Tibial nerve (tissue), 4 donors: Measurements from ENCODE around the gene PGPEP1. TPM values are rescaled to one million over a fixed set of nuclear protein-coding genes. Genes with fewer than 3 reads are reported as not detected.
"Not testable (repeated sequence)": the region's sequence is repeated elsewhere in the genome, so short reads cannot be mapped to it uniquely, and the experiment has no call there.

ENCODE experiments used
- DNase-seq, 2 donors: peaks; one replicate each; pipeline ENCODE4 v3.0.0-alpha.2; 2019; ENCODE audit warnings: low spot score in 2 of 2
- H3K27ac ChIP-seq, 4 donors: fragments of 200-600 bp; sonication (generic) in 3 of 4; one replicate each; pipeline ENCODE4 v1.5.1; 2017 to 2019; ENCODE audit warnings: mild to moderate bottlenecking in 1 of 4
- H3K27me3 ChIP-seq, 2 donors: fragments of 200-600 bp; sonication (generic) in 1 of 2; one replicate each; pipeline versions ENCODE4 v1.5.1 to v1.6.0; 2017 to 2019
- H3K36me3 ChIP-seq, 3 donors: fragments of 200-600 bp; sonication (generic); one replicate each; pipeline ENCODE4 v1.5.1; 2018 to 2019
- H3K4me1 ChIP-seq, 4 donors: fragments of 200-600 bp; sonication (generic) in 3 of 4; one replicate each; pipeline ENCODE4 v1.5.1; 2017 to 2019
- H3K4me3 ChIP-seq, 4 donors: fragments of 200-600 bp; sonication (generic) in 3 of 4; one replicate each; pipeline ENCODE4 v1.5.1; 2017 to 2019; ENCODE audit warnings: mild to moderate bottlenecking in 1 of 4, moderate library complexity in 1 of 4
- H3K9me3 ChIP-seq, 4 donors: fragments of 200-600 bp; sonication (generic) in 3 of 4; one replicate each; pipeline ENCODE4 v1.5.1; 2017 to 2019
- CTCF ChIP-seq, 5 experiments: fragments of 200-600 bp in 3 of 5; fragments of 450-650 bp in 2 of 5; sonication (generic) in 3 of 5; IDR thresholded peaks; one replicate each; pipeline ENCODE4 v1.5.1; 2016 to 2019; ENCODE audit warnings: antibody characterized with exemption in 5 of 5, mild to moderate bottlenecking in 3 of 5, moderate library complexity in 2 of 5
- EP300 ChIP-seq, 2 donors: sonication (generic); formaldehyde crosslinking; IDR thresholded peaks; one replicate each; pipeline ENCODE4 v1.6.1; 2017; ENCODE audit warnings: antibody characterized with exemption in 2 of 2, mild to moderate bottlenecking in 1 of 2
- POLR2A ChIP-seq, 2 donors: fragments of 450-650 bp; IDR thresholded peaks; one replicate each; pipeline ENCODE4 v1.6.1; 2017; ENCODE audit warnings: antibody characterized with exemption in 2 of 2, mild to moderate bottlenecking in 2 of 2, moderate library complexity in 2 of 2
- WGBS, 2 donors: methylation state at CpG; one replicate each; pipeline ENCODE4 v1.1.5; 2018; 5-methylcytosine and 5-hydroxymethylcytosine counted together
- total RNA-seq, 4 donors: library from RNA; depleted of rRNA; stranded (reverse); fragments of >200 nt; gene quantifications; one replicate each; pipeline ENCODE4 v1.1.0, GENCODE V29; 2016

The PGPEP1 gene
- total RNA-seq, 4 donors from 2014 or later: 15.9 to 27.9 (median 20.1) TPM

- 62 to 69% methylated on average over 8 of the region's 8 CpGs for WGBS, 2 donors
Observed at GRCh38 chr19:18346091-18346490, 5.7 kb downstream of the PGPEP1 start.

GRCh38 chr19:18348171-18348570 is 7.8 kb downstream of the PGPEP1 start:
- TF ChIP-seq EP300 (IDR thresholded peaks at IDR 0.05) (no peak), CTCF (IDR thresholded peaks at IDR 0.05) (no peak), POLR2A (IDR thresholded peaks at IDR 0.05) (no peak)
- no peaks in the 10 kb centered on the region for H3K9me3 ChIP-seq
- no peak overlapping the region for H3K27ac ChIP-seq
- 71 to 74% methylated on average over 17 of the region's 17 CpGs for WGBS, 2 donors
- DNase-seq: no peak
- H3K4me1 ChIP-seq: peaks cover 0 to 17% (median 0%) of the 10 kb centered on the region in 4 donors
- H3K36me3 ChIP-seq: peaks cover 0 to 55% (median 0%) of the 10 kb centered on the region in 3 donors
- no peaks in the 10 kb centered on the region for H3K27me3 ChIP-seq
- H3K4me3 ChIP-seq: no peak overlapping the region

More at GRCh38 chr19:18346091-18346490, 5.7 kb downstream of the PGPEP1 start:
- Histone ChIP-seq H3K9me3 (no peaks in the 10 kb centered on the region), H3K4me1 (peaks cover 0 to 29% (median 7%) of the 10 kb centered on the region in 4 donors), H3K27me3 (no peaks in the 10 kb centered on the region), H3K4me3 (no peak overlapping the region), H3K27ac (no peak overlapping the region), H3K36me3 (peaks cover 0 to 50% (median 0%) of the 10 kb centered on the region in 3 donors)
- DNase-seq: no peak
- no peak for TF ChIP-seq EP300 (IDR thresholded peaks at IDR 0.05)
- no peak for TF ChIP-seq CTCF (IDR thresholded peaks at IDR 0.05)
- TF ChIP-seq POLR2A (IDR thresholded peaks at IDR 0.05): no peak

DNA sequence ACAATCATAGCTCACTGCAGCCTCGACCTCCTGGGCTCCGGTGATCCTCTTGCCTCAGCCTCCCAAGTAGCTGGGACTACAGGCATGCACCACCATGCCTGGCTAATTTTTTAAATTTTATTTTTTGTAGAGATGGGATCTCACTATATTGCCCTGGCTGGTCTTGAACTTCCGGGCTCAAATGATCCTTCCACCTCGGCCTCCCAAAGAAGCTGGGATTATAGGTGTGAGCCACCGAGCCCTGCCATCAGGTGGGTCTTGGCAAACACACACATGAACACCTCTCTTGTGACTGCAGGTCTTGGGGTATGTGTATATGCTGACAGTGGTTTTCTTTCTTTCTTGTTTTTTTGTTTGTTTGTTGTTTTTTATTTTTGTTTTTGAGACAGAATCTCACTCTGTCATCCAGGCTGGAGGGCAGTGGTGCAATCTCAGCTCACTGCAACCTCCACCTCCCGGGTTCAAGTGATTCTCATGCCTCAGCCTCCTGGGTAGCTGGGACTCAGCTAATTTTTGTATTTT is 8.5 kb downstream of the PGPEP1 start:
- not testable (repeated sequence) for H3K4me3 ChIP-seq, H3K9me3 ChIP-seq, H3K27me3 ChIP-seq, DNase-seq, H3K27ac ChIP-seq
- peaks cover 0 to 50% (median 0%) of the 10 kb centered on the region in 3 donors for H3K36me3 ChIP-seq
- peaks cover 0 to 15% (median 0%) of the 10 kb centered on the region in 4 donors for H3K4me1 ChIP-seq
- WGBS, 2 donors: 89 to 90% methylated on average over 6 of the region's 6 CpGs

DNA sequence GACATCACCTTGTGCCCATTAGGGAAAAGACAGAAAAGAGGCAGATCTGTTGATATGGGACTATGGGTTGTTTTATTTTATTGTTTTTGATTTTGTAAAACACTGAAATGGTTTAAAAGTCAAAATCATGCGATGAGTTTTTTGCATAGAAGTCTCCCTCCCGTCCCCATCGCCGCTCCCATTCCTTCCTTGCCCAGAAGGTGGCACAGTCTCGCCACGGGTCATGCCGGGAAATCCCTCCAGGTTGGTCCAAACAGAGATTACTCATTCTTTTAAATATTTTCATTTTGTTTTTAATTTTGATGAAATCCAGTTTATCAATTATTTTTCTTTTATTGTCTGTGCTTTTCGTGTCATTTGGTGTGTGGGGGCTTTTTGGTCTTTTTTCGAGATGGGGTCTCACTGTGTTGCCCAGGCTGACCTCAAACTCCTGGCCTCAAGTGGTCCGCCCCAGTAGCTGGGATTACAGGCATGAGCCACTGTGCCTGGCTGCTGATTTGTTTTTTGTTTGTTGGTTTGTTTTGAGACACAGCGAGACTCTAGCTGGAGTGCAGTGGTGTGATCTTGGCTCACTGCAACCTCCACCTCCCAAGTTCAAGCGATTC is 9.2 kb downstream of the PGPEP1 start:
- TF ChIP-seq CTCF (IDR thresholded peaks at IDR 0.05): peak; percentile 59 to 78 (median 69)
- TF ChIP-seq POLR2A (IDR thresholded peaks at IDR 0.05): no peak
- Histone ChIP-seq H3K4me1 (peaks cover 0 to 7% (median 0%) of the 10 kb centered on the region in 4 donors), H3K27ac (no peak overlapping the region), H3K9me3 (no peaks in the 10 kb centered on the region), H3K36me3 (peaks cover 0 to 50% (median 0%) of the 10 kb centered on the region in 3 donors), H3K27me3 (no peaks in the 10 kb centered on the region), H3K4me3 (no peak overlapping the region)
- WGBS, 2 donors: 55 to 56% methylated on average over 12 of the region's 12 CpGs
- peak; percentile 49 to 73 for DNase-seq

GRCh38 chr19:18350490-18350889 is 10.1 kb downstream of the PGPEP1 start:
- no peaks in the 10 kb centered on the region for H3K9me3 ChIP-seq
- H3K27ac ChIP-seq: no peak overlapping the region
- H3K36me3 ChIP-seq: peaks cover 0 to 45% (median 0%) of the 10 kb centered on the region in 3 donors
- no peak overlapping the region for H3K4me3 ChIP-seq
- DNase-seq: no peak
- peaks cover 0 to 6% (median 0%) of the 10 kb centered on the region in 4 donors for H3K4me1 ChIP-seq
- WGBS, 2 donors: 82 to 84% methylated on average over 9 of the region's 9 CpGs
- no peaks in the 10 kb centered on the region for H3K27me3 ChIP-seq
- TF ChIP-seq POLR2A (IDR thresholded peaks at IDR 0.05) (no peak), CTCF (IDR thresholded peaks at IDR 0.05) (no peak), EP300 (IDR thresholded peaks at IDR 0.05) (no peak)
